Immature natural killer cell (primary cell): ENCODE measurements around the gene RORB. TPM values are rescaled to one million over a fixed set of nuclear protein-coding genes. Genes with fewer than 3 reads are reported as not detected.

Experiments
- DNase-seq, 3 donors: peaks; one replicate each; pipeline ENCODE4 v3.0.0; 2022; ENCODE audit warnings: mixed read lengths in 1 of 3
- H3K27ac Mint-ChIP-seq, 6 donors: one replicate each; pipeline ENCODE4 v1.8.0; 2020; ENCODE audit warnings: mixed read lengths in 6 of 6, mild to moderate bottlenecking in 5 of 6, inconsistent platforms in 4 of 6, moderate library complexity in 3 of 6
- H3K27me3 Mint-ChIP-seq, 3 donors: one replicate each; pipeline ENCODE4 v1.8.0; 2020 to 2021; ENCODE audit warnings: low read depth in 3 of 3, mild to moderate bottlenecking in 3 of 3, mixed read lengths in 3 of 3, moderate library complexity in 3 of 3, inconsistent platforms in 1 of 3
- H3K36me3 Mint-ChIP-seq, 3 donors: one replicate each; pipeline ENCODE4 v1.8.0; 2020; ENCODE audit warnings: mixed read lengths in 3 of 3, inconsistent platforms in 2 of 3, mild to moderate bottlenecking in 2 of 3
- H3K4me1 Mint-ChIP-seq, 2 donors: one replicate each; pipeline ENCODE4 v1.8.0; 2020; ENCODE audit warnings: inconsistent platforms in 2 of 2, mild to moderate bottlenecking in 2 of 2, mixed read lengths in 2 of 2, moderate library complexity in 1 of 2
- H3K4me3 Mint-ChIP-seq, 5 donors: one replicate each; pipeline ENCODE4 v1.8.0; 2020; ENCODE audit warnings: mild to moderate bottlenecking in 5 of 5, mixed read lengths in 5 of 5, inconsistent platforms in 3 of 5, moderate library complexity in 3 of 5
- H3K9me3 Mint-ChIP-seq, 6 donors: one replicate each; pipeline ENCODE4 v1.8.0; 2020; ENCODE audit warnings: mild to moderate bottlenecking in 6 of 6, mixed read lengths in 6 of 6, inconsistent platforms in 4 of 6, moderate library complexity in 3 of 6
- polyA plus RNA-seq, 3 donors: library from polyadenylated mRNA; unstranded; fragments of 300-500 nt; fragmentation: Illumina TruSeq; gene quantifications; one replicate each; pipeline ENCODE4 v1.2.3, GENCODE V29; 2021

The RORB gene
- polyA plus RNA-seq, 3 donors from 2014 or later: 0.26 to 0.53 TPM; not detected in 1

- Mint-ChIP-seq H3K9me3 (no peaks in the 10 kb centered on the region), H3K4me3 (no peak overlapping the region), H3K36me3 (no peaks in the 10 kb centered on the region), H3K27ac (no peak overlapping the region), H3K27me3 (peaks cover 0 to 8% (median 2%) of the 10 kb centered on the region in 3 donors), H3K4me1 (no peaks in the 10 kb centered on the region)
- no peak for DNase-seq
Measured at GRCh38 chr9:74719306-74719705, 222.2 kb downstream of the RORB start.

GRCh38 chr9:74721696-74722660 is 224.8 kb downstream of the RORB start:
- Mint-ChIP-seq H3K27me3 (peaks cover 0 to 14% (median 4%) of the 10 kb centered on the region in 3 donors), H3K4me3 (no peak overlapping the region), H3K9me3 (no peaks in the 10 kb centered on the region), H3K4me1 (no peaks in the 10 kb centered on the region), H3K27ac (no peak overlapping the region), H3K36me3 (no peaks in the 10 kb centered on the region)
- no peak for DNase-seq

- no peak overlapping the region for H3K4me3 Mint-ChIP-seq
- DNase-seq: no peak
Measured at GRCh38 chr9:74724317-74724716, 227.2 kb downstream of the RORB start.

GRCh38 chr9:74726581-74726980 is 229.4 kb downstream of the RORB start:
- Mint-ChIP-seq H3K27ac (no peak overlapping the region), H3K27me3 (peaks cover 0 to 10% (median 3%) of the 10 kb centered on the region in 3 donors), H3K36me3 (no peaks in the 10 kb centered on the region), H3K9me3 (no peaks in the 10 kb centered on the region), H3K4me1 (no peaks in the 10 kb centered on the region), H3K4me3 (no peak overlapping the region)
- no peak for DNase-seq

More at GRCh38 chr9:74724317-74724716, 227.2 kb downstream of the RORB start:
- H3K27ac Mint-ChIP-seq: no peak overlapping the region
- no peaks in the 10 kb centered on the region for H3K9me3 Mint-ChIP-seq
- no peaks in the 10 kb centered on the region for H3K36me3 Mint-ChIP-seq
- peaks cover 0 to 10% (median 3%) of the 10 kb centered on the region in 3 donors for H3K27me3 Mint-ChIP-seq
- no peaks in the 10 kb centered on the region for H3K4me1 Mint-ChIP-seq

GRCh38 chr9:74728176-74728575 is 231.0 kb downstream of the RORB start:
- H3K9me3 Mint-ChIP-seq: no peaks in the 10 kb centered on the region
- DNase-seq: no peak
- H3K4me1 Mint-ChIP-seq: no peaks in the 10 kb centered on the region
- no peak overlapping the region for H3K4me3 Mint-ChIP-seq
- H3K27ac Mint-ChIP-seq: no peak overlapping the region
- peaks cover 0 to 8% (median 3%) of the 10 kb centered on the region in 3 donors for H3K27me3 Mint-ChIP-seq
- no peaks in the 10 kb centered on the region for H3K36me3 Mint-ChIP-seq

- Mint-ChIP-seq H3K27ac (no peak overlapping the region), H3K9me3 (no peaks in the 10 kb centered on the region), H3K36me3 (no peaks in the 10 kb centered on the region), H3K4me3 (no peak overlapping the region), H3K4me1 (no peaks in the 10 kb centered on the region), H3K27me3 (peaks cover 0 to 8% (median 3%) of the 10 kb centered on the region in 3 donors)
- DNase-seq: no peak
Measured at GRCh38 chr9:74729136-74729695, 232.1 kb downstream of the RORB start.

- H3K9me3 Mint-ChIP-seq: no peaks in the 10 kb centered on the region
- H3K27me3 Mint-ChIP-seq: peaks cover 0 to 2% (median 0%) of the 10 kb centered on the region in 3 donors
- no peak for DNase-seq
- H3K4me1 Mint-ChIP-seq: no peaks in the 10 kb centered on the region
- no peak overlapping the region for H3K27ac Mint-ChIP-seq
- no peaks in the 10 kb centered on the region for H3K36me3 Mint-ChIP-seq
- H3K4me3 Mint-ChIP-seq: no peak overlapping the region
Measured at GRCh38 chr9:74735761-74736160, 238.6 kb downstream of the RORB start.

GRCh38 chr9:74736646-74737045 is 239.5 kb downstream of the RORB start:
- H3K4me1 Mint-ChIP-seq: no peaks in the 10 kb centered on the region
- DNase-seq: no peak
- no peak overlapping the region for H3K4me3 Mint-ChIP-seq

GRCh38 chr9:74742191-74742790 is 245.2 kb downstream of the RORB start:
- Mint-ChIP-seq H3K27me3 (peaks cover 3 to 16% (median 10%) of the 10 kb centered on the region in 3 donors), H3K9me3 (no peaks in the 10 kb centered on the region)

More at GRCh38 chr9:74736646-74737045, 239.5 kb downstream of the RORB start:
- H3K27me3 Mint-ChIP-seq: peaks cover 0 to 2% (median 0%) of the 10 kb centered on the region in 3 donors
- H3K9me3 Mint-ChIP-seq: no peaks in the 10 kb centered on the region
- no peak overlapping the region for H3K27ac Mint-ChIP-seq
- H3K36me3 Mint-ChIP-seq: no peaks in the 10 kb centered on the region

More at GRCh38 chr9:74742191-74742790, 245.2 kb downstream of the RORB start:
- H3K4me1 Mint-ChIP-seq: no peaks in the 10 kb centered on the region
- H3K4me3 Mint-ChIP-seq: no peak overlapping the region
- no peak overlapping the region for H3K27ac Mint-ChIP-seq
- peaks cover 0 to 4% (median 0%) of the 10 kb centered on the region in 3 donors for H3K36me3 Mint-ChIP-seq
- DNase-seq: no peak
